Omental fat pad (tissue), 4 donors: ENCODE data around the gene KDELR3. TPM values are rescaled to one million over a fixed set of nuclear protein-coding genes. Genes with fewer than 3 reads are reported as not detected.

ENCODE experiments used
- ATAC-seq: fragments of 150-250 bp; one replicate; pipeline ENCODE4 v1.9.1; 2016; ENCODE audit warnings: mild to moderate bottlenecking, moderate library complexity; ENCODE audit not compliant: low FRiP score
- DNase-seq: peaks from one replicate; pipeline ENCODE4 v3.0.0-alpha.2; 2019; ENCODE audit warnings: low spot score
- CTCF ChIP-seq, 3 donors: fragments of 450-650 bp; IDR thresholded peaks; one replicate each; pipeline ENCODE4 v1.5.1; 2016 to 2017; ENCODE audit warnings: antibody characterized with exemption in 3 of 3, mild to moderate bottlenecking in 3 of 3, moderate library complexity in 2 of 3
- total RNA-seq, 4 donors: library from RNA; depleted of rRNA; stranded (reverse); fragments of >200 nt; gene quantifications; one replicate each; pipeline ENCODE4 v1.1.0, GENCODE V29; 2016

The KDELR3 gene
- total RNA-seq, 4 donors from 2014 or later, result 10.2 to 30.6 (median 15.1) TPM

DNA sequence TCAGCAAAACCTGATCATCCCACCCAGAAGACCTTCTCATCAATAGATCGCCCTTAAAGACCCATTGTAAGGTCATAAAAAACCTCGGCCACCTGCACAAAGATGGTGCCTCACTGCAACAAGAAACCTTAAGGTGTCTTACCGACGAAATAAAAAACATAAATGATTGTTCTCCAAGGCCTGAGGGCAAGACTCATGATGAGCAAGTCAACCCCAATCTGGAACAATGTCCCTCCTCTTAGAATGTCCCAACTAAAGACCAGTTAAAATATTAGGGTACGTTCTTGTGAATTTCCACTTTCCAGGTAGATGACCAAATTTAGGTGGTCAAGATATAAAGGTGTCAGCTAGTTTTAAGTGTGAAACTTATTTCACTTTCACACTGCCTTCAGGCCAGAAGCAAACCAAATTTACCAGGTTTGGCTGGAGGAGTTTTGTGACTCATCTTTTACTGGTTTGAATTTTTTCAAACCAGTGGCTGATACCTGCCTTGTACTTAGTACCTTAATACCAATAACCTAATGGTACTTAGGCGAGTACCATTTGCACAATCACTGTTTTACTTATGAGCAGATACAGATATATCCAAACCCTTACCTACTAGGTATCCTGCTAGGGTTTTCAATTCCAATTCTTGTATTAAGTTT is 14.9 kb downstream of the KDELR3 start:
- no peak for ATAC-seq
- TF ChIP-seq CTCF (IDR thresholded peaks at IDR 0.05), result no peak
- no peak for DNase-seq

GRCh38 chr22:38484244-38484643 is 16.3 kb downstream of the KDELR3 start:
- DNase-seq (no peak), ATAC-seq (no peak)
- no peak for TF ChIP-seq CTCF (IDR thresholded peaks at IDR 0.05)

DNA sequence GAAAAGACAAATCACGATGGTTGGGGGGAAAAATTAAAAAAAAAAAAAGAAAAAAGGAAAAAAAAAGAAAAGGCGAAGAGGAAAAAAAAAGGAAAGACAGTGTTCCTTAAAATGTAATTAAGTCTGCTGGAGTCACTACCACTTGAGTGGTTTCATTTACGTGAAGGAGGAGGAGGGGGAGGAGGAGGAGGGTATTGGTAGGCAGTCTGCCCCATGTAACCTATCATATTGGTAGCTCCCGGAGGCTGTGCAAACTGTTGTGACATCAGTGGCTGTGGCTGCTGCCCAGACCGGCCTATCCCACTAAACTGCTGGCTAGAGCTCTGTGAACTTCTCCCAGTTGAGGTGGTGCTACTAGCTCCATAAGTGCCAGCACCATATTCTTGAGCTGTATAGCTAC is 17.9 kb downstream of the KDELR3 start:
- DNase-seq, result no peak
- no peak for ATAC-seq
- TF ChIP-seq CTCF (IDR thresholded peaks at IDR 0.05), result no peak

DNA sequence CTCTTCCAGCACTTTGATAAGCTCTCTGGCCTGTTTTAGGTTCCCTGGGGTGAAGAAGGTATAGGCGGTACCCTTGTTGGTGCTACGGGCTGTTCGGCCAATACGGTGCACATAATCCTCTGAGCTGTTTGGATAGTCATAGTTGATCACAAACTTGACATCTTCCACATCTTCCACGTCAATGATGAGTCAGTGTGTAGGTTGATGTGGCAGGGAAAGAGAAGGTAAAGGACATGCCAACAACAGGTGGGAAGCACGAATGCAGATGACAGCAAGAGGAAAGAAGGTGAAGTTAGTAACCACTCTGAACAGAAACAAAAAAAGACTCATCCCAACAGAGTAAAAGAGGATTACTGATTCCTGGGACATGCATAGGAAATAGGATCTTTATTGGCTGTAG is 20.1 kb downstream of the KDELR3 start:
- TF ChIP-seq CTCF (IDR thresholded peaks at IDR 0.05), result no peak
- DNase-seq (no peak), ATAC-seq (no peak)

- no peak for ATAC-seq
These were observed 21.2 kb downstream of the KDELR3 start for GRCh38 chr22:38489142-38489541.

GRCh38 chr22:38489561-38490145 is 21.8 kb downstream of the KDELR3 start:
- no peak for ATAC-seq
- TF ChIP-seq CTCF (IDR thresholded peaks at IDR 0.05), result no peak

More at GRCh38 chr22:38489142-38489541, 21.2 kb downstream of the KDELR3 start:
- no peak for DNase-seq
- no peak for TF ChIP-seq CTCF (IDR thresholded peaks at IDR 0.05)

GRCh38 chr22:38490475-38490874 is 22.6 kb downstream of the KDELR3 start:
- DNase-seq (no peak), ATAC-seq (no peak)
- no peak for TF ChIP-seq CTCF (IDR thresholded peaks at IDR 0.05)

More at GRCh38 chr22:38489561-38490145, 21.8 kb downstream of the KDELR3 start:
- DNase-seq, result no peak
